WTC11 (cell line): ENCODE results near the gene PIGS. TPM values are rescaled to one million over a fixed set of nuclear protein-coding genes. Genes with fewer than 3 reads are reported as not detected.

ENCODE experiments used
- ATAC-seq: fragments of 200-7000 bp; cut with Tn5 transposase; 2 replicates; pipeline ENCODE4 v1.10.0; 2021; ENCODE audit warnings: mild to moderate bottlenecking, moderate library complexity
- CTCF ChIA-PET: fragments of 300-600 bp; sonication (Branson Sonifier 250); formaldehyde crosslinking; loops from one replicate; lab custom pipeline; 2021; ENCODE audit warnings: antibody characterized with exemption; lab: Charles Lee
- POLR2A ChIA-PET: fragments of 350-600 bp; sonication (Branson Sonifier 250); formaldehyde crosslinking; loops from one replicate; lab custom pipeline; 2021; ENCODE audit warnings: antibody characterized with exemption; lab: Charles Lee
- DNase-seq: peaks from one replicate; pipeline ENCODE4 v3.0.0; 2021; ENCODE audit warnings: low spot score
- H3K27ac Mint-ChIP-seq: 2 replicates; pipeline ENCODE4 v1.8.0; 2021; ENCODE audit warnings: mixed read lengths
- H3K27me3 Mint-ChIP-seq: 2 replicates; pipeline ENCODE4 v1.8.0; 2021; ENCODE audit warnings: low read depth, mild to moderate bottlenecking, moderate library complexity, mixed read lengths
- H3K36me3 Mint-ChIP-seq: 2 replicates; pipeline ENCODE4 v1.8.0; 2021; ENCODE audit warnings: mixed read lengths
- H3K4me1 Mint-ChIP-seq: 2 replicates; pipeline ENCODE4 v1.8.0; 2022; ENCODE audit warnings: mixed read lengths
- H3K4me3 Mint-ChIP-seq: 2 replicates; pipeline ENCODE4 v1.8.0; 2021; ENCODE audit warnings: mild to moderate bottlenecking, moderate library complexity, mixed read lengths
- H3K9me3 Mint-ChIP-seq: 2 replicates; pipeline ENCODE4 v1.8.0; 2021; ENCODE audit warnings: mixed read lengths
- GRHL2 ChIP-seq: fragments of 250-450 bp; sonication (Bioruptor Pico); IDR thresholded peaks from 2 replicates; pipeline ENCODE4 v1.8.0; 2022; ENCODE audit warnings: mild to moderate bottlenecking, moderate library complexity; ENCODE audit not compliant: insufficient replicate concordance, severe bottlenecking
- KAT7 ChIP-seq: sonication (generic); formaldehyde crosslinking; IDR thresholded peaks from 2 replicates; pipeline ENCODE4 v1.8.1; 2023; ENCODE audit warnings: missing genetic modification reagents, mild to moderate bottlenecking, borderline replicate concordance
- NFE2L1 ChIP-seq: sonication (generic); formaldehyde crosslinking; IDR thresholded peaks from 2 replicates; pipeline ENCODE4 v1.8.1; 2023; ENCODE audit warnings: missing genetic modification reagents
- NFYB ChIP-seq: sonication (generic); formaldehyde crosslinking; conservative IDR thresholded peaks from 2 replicates; pipeline ENCODE4 v1.8.0; 2022; ENCODE audit warnings: low read depth, missing genetic modification reagents
- TEAD4 ChIP-seq: sonication (generic); formaldehyde crosslinking; IDR thresholded peaks from 2 replicates; pipeline ENCODE4 v1.8.0; 2022; ENCODE audit warnings: mild to moderate bottlenecking, missing genetic modification reagents
- TP53 ChIP-seq: sonication (generic); formaldehyde crosslinking; IDR thresholded peaks from 2 replicates; pipeline ENCODE4 v1.8.1; 2023; ENCODE audit warnings: mild to moderate bottlenecking, missing genetic modification reagents
- ZNF138 ChIP-seq: sonication (generic); formaldehyde crosslinking; conservative IDR thresholded peaks from 2 replicates; pipeline ENCODE4 v1.8.1; 2022; ENCODE audit warnings: mild to moderate bottlenecking, moderate library complexity, missing genetic modification reagents
- ZNF396 ChIP-seq: fragments of 250-450 bp; sonication (Bioruptor Pico); IDR thresholded peaks from 2 replicates; pipeline ENCODE4 v1.8.0; 2021; ENCODE audit warnings: mild to moderate bottlenecking, moderate library complexity, borderline replicate concordance
- total RNA-seq: library from RNA; stranded (reverse); gene quantifications from 3 replicates; pipeline ENCODE4 v1.2.3, GENCODE V29; 2021
- TF ChIP-seq, protein P1 (sequence below): sonication (generic); formaldehyde crosslinking; conservative IDR thresholded peaks from 2 replicates; pipeline ENCODE4 v1.8.1; 2023; ENCODE audit warnings: mild to moderate bottlenecking, low read depth, missing genetic modification reagents, moderate library complexity
- TF ChIP-seq, protein P2 (sequence below): sonication (generic); formaldehyde crosslinking; IDR thresholded peaks from 2 replicates; pipeline ENCODE4 v1.8.0; 2022; ENCODE audit warnings: mild to moderate bottlenecking, missing genetic modification reagents
- TF ChIP-seq, protein P3 (sequence below): sonication (generic); formaldehyde crosslinking; IDR thresholded peaks from 2 replicates; pipeline ENCODE4 v1.8.0; 2022; ENCODE audit warnings: missing genetic modification reagents
- TF ChIP-seq, protein P4 (sequence below): sonication (generic); formaldehyde crosslinking; IDR thresholded peaks from 2 replicates; pipeline ENCODE4 v1.8.1; 2023; ENCODE audit warnings: mild to moderate bottlenecking, missing genetic modification reagents
- TF ChIP-seq, protein P5 (sequence below): sonication (generic); formaldehyde crosslinking; IDR thresholded peaks from 2 replicates; pipeline ENCODE4 v1.8.1; 2022; ENCODE audit warnings: missing genetic modification reagents, borderline replicate concordance
- TF ChIP-seq, protein P6 (sequence below): sonication (generic); formaldehyde crosslinking; IDR thresholded peaks from 2 replicates; pipeline ENCODE4 v1.8.1; 2023; ENCODE audit warnings: mild to moderate bottlenecking, missing genetic modification reagents, moderate library complexity
- TF ChIP-seq, protein P7 (sequence below): fragments of 250-450 bp; sonication (Bioruptor Pico); IDR thresholded peaks from 2 replicates; pipeline ENCODE4 v1.9.0; 2021; ENCODE audit warnings: mild to moderate bottlenecking

The PIGS gene
- total RNA-seq, 1 experiment from 2014 or later: 50.6 TPM

DNA sequence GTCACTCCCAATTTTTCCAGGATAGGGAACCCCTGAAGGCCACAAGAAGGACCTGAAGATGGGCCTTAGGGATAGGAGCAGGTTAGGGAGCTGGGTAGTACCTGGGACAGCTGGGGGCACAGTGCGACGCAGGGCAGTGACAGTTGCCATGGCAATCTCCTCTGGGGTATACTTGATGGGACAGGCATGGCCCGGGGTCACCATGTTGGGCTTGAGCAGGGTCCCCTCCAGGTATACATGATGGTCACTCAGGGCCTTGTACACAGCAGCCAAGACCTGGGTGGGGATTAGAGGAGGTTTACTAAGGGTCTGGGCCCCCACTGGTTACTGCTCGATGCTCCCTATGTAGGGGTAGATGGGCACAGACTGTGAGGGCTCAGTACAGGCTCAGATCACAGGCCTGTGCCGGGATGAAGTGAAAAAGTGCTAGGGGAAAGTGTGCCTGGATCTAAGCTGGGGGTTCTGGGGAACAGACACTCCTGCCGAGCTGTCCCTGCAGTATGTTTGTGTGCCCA, 2.7 kb upstream of the PIGS start:
- CTCF ChIA-PET: no interaction called here

DNA sequence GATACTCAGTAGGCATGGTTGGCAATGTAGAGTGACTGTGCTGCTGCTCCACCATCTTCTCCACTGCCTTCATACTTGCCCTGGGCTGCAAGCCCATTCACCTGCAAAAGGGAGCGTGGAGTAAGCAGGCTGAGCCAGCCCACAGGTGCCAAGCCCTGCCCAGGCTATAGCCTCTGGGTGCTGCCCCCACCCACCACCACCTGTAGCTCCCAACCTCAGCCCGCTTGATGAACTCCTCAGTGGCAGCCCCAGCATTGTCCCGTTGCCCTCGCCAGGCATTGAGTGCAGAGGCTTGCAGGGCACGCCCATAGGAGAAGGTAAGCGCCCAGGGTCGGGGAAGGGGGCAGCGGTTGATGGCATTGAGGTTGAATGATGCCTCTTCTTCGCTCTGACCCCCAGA, 2.2 kb upstream of the PIGS start:
- H3K4me1 Mint-ChIP-seq: peaks cover 28% of the 10 kb centered on the region
- peaks cover 26% of the 10 kb centered on the region for H3K36me3 Mint-ChIP-seq
- DNase-seq: no peak
- CTCF ChIA-PET: no interaction called here
- H3K9me3 Mint-ChIP-seq: no peaks in the 10 kb centered on the region
- ATAC-seq: no peak
- peaks cover 3% of the 10 kb centered on the region; the same call in 1 of the 2 replicates for H3K27me3 Mint-ChIP-seq
- H3K27ac Mint-ChIP-seq: no peak overlapping the region
- no peak for TF ChIP-seq KAT7 (CRISPR knock-in tag)
- TF ChIP-seq TEAD4 (CRISPR knock-in tag): no peak
- TF ChIP-seq TP53: no peak
- TF ChIP-seq ZNF396 (CRISPR knock-in tag): no peak
- TF ChIP-seq, protein P1, sequence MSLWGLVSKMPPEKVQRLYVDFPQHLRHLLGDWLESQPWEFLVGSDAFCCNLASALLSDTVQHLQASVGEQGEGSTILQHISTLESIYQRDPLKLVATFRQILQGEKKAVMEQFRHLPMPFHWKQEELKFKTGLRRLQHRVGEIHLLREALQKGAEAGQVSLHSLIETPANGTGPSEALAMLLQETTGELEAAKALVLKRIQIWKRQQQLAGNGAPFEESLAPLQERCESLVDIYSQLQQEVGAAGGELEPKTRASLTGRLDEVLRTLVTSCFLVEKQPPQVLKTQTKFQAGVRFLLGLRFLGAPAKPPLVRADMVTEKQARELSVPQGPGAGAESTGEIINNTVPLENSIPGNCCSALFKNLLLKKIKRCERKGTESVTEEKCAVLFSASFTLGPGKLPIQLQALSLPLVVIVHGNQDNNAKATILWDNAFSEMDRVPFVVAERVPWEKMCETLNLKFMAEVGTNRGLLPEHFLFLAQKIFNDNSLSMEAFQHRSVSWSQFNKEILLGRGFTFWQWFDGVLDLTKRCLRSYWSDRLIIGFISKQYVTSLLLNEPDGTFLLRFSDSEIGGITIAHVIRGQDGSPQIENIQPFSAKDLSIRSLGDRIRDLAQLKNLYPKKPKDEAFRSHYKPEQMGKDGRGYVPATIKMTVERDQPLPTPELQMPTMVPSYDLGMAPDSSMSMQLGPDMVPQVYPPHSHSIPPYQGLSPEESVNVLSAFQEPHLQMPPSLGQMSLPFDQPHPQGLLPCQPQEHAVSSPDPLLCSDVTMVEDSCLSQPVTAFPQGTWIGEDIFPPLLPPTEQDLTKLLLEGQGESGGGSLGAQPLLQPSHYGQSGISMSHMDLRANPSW (CRISPR knock-in tag): no peak
- TF ChIP-seq, protein P2, sequence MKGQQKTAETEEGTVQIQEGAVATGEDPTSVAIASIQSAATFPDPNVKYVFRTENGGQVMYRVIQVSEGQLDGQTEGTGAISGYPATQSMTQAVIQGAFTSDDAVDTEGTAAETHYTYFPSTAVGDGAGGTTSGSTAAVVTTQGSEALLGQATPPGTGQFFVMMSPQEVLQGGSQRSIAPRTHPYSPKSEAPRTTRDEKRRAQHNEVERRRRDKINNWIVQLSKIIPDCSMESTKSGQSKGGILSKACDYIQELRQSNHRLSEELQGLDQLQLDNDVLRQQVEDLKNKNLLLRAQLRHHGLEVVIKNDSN: no peak
- TF ChIP-seq, protein P3, sequence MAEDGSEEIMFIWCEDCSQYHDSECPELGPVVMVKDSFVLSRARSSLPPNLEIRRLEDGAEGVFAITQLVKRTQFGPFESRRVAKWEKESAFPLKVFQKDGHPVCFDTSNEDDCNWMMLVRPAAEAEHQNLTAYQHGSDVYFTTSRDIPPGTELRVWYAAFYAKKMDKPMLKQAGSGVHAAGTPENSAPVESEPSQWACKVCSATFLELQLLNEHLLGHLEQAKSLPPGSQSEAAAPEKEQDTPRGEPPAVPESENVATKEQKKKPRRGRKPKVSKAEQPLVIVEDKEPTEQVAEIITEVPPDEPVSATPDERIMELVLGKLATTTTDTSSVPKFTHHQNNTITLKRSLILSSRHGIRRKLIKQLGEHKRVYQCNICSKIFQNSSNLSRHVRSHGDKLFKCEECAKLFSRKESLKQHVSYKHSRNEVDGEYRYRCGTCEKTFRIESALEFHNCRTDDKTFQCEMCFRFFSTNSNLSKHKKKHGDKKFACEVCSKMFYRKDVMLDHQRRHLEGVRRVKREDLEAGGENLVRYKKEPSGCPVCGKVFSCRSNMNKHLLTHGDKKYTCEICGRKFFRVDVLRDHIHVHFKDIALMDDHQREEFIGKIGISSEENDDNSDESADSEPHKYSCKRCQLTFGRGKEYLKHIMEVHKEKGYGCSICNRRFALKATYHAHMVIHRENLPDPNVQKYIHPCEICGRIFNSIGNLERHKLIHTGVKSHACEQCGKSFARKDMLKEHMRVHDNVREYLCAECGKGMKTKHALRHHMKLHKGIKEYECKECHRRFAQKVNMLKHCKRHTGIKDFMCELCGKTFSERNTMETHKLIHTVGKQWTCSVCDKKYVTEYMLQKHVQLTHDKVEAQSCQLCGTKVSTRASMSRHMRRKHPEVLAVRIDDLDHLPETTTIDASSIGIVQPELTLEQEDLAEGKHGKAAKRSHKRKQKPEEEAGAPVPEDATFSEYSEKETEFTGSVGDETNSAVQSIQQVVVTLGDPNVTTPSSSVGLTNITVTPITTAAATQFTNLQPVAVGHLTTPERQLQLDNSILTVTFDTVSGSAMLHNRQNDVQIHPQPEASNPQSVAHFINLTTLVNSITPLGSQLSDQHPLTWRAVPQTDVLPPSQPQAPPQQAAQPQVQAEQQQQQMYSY (CRISPR knock-in tag): no peak
- TF ChIP-seq, protein P4, sequence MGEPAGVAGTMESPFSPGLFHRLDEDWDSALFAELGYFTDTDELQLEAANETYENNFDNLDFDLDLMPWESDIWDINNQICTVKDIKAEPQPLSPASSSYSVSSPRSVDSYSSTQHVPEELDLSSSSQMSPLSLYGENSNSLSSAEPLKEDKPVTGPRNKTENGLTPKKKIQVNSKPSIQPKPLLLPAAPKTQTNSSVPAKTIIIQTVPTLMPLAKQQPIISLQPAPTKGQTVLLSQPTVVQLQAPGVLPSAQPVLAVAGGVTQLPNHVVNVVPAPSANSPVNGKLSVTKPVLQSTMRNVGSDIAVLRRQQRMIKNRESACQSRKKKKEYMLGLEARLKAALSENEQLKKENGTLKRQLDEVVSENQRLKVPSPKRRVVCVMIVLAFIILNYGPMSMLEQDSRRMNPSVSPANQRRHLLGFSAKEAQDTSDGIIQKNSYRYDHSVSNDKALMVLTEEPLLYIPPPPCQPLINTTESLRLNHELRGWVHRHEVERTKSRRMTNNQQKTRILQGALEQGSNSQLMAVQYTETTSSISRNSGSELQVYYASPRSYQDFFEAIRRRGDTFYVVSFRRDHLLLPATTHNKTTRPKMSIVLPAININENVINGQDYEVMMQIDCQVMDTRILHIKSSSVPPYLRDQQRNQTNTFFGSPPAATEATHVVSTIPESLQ (CRISPR knock-in tag): no peak
- TF ChIP-seq, protein P5, sequence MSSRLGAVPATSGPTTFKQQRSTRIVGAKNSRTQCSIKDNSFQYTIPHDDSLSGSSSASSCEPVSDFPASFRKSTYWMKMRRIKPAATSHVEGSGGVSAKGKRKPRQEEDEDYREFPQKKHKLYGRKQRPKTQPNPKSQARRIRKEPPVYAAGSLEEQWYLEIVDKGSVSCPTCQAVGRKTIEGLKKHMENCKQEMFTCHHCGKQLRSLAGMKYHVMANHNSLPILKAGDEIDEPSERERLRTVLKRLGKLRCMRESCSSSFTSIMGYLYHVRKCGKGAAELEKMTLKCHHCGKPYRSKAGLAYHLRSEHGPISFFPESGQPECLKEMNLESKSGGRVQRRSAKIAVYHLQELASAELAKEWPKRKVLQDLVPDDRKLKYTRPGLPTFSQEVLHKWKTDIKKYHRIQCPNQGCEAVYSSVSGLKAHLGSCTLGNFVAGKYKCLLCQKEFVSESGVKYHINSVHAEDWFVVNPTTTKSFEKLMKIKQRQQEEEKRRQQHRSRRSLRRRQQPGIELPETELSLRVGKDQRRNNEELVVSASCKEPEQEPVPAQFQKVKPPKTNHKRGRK (CRISPR knock-in tag): no peak
- no peak for TF ChIP-seq ZNF138
- TF ChIP-seq NFYB: no peak
- POLR2A ChIA-PET: no interaction called here
- H3K4me3 Mint-ChIP-seq: no peak overlapping the region

More for the DNA sequence above, 2.7 kb upstream of the PIGS start:
- peaks cover 3% of the 10 kb centered on the region; the same call in 1 of the 2 replicates for H3K27me3 Mint-ChIP-seq
- no peak overlapping the region for H3K27ac Mint-ChIP-seq
- no peak for DNase-seq
- peaks cover 28% of the 10 kb centered on the region for H3K4me1 Mint-ChIP-seq
- H3K36me3 Mint-ChIP-seq: peaks cover 28% of the 10 kb centered on the region
- POLR2A ChIA-PET: no interaction called here
- ATAC-seq: no peak
- no peaks in the 10 kb centered on the region for H3K9me3 Mint-ChIP-seq
- H3K4me3 Mint-ChIP-seq: no peak overlapping the region
- TF ChIP-seq, protein P6, sequence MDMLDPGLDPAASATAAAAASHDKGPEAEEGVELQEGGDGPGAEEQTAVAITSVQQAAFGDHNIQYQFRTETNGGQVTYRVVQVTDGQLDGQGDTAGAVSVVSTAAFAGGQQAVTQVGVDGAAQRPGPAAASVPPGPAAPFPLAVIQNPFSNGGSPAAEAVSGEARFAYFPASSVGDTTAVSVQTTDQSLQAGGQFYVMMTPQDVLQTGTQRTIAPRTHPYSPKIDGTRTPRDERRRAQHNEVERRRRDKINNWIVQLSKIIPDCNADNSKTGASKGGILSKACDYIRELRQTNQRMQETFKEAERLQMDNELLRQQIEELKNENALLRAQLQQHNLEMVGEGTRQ (CRISPR knock-in tag): no peak
- no peak for TF ChIP-seq GRHL2 (CRISPR knock-in tag)
- no peak for TF ChIP-seq NFE2L1 (CRISPR knock-in tag)
- TF ChIP-seq, protein P7, sequence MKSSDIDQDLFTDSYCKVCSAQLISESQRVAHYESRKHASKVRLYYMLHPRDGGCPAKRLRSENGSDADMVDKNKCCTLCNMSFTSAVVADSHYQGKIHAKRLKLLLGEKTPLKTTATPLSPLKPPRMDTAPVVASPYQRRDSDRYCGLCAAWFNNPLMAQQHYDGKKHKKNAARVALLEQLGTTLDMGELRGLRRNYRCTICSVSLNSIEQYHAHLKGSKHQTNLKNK (CRISPR knock-in tag): no peak
